ENCODE results near the gene RNF217.
"Not testable (repeated sequence)": the region's sequence is repeated elsewhere in the genome, so short reads cannot be mapped to it uniquely, and the experiment has no call there.

The RNF217 gene

DNA sequence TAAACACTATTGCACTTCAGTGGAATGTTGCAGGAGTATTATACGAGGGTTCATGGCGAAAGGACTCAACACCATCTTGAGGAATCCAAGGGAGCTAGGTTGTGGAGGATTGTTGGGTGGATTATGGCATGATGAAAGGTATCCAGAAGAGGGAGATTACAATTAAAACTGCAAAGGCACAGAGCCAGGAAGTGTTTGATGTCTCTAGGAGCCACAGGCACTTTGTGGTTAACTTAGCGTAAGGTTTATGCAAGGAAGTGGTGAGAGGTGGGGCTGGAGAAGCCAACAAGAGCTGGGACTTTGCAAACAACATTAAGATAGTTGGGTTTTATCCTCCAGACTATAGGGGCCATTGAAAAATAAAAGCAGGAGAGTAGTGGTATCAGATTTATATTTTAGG, 104.7 kb downstream of the RNF217 start:
- no peak overlapping the region for H3K4me3 ChIP-seq (ENCODE audit: low read depth, low read length)
- TF ChIP-seq, protein P1, sequence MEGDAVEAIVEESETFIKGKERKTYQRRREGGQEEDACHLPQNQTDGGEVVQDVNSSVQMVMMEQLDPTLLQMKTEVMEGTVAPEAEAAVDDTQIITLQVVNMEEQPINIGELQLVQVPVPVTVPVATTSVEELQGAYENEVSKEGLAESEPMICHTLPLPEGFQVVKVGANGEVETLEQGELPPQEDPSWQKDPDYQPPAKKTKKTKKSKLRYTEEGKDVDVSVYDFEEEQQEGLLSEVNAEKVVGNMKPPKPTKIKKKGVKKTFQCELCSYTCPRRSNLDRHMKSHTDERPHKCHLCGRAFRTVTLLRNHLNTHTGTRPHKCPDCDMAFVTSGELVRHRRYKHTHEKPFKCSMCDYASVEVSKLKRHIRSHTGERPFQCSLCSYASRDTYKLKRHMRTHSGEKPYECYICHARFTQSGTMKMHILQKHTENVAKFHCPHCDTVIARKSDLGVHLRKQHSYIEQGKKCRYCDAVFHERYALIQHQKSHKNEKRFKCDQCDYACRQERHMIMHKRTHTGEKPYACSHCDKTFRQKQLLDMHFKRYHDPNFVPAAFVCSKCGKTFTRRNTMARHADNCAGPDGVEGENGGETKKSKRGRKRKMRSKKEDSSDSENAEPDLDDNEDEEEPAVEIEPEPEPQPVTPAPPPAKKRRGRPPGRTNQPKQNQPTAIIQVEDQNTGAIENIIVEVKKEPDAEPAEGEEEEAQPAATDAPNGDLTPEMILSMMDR (IDR thresholded peaks at IDR 0.05; ENCODE audit: borderline replicate concordance, insufficient read depth, low read depth, low read length), result no peak

DNA sequence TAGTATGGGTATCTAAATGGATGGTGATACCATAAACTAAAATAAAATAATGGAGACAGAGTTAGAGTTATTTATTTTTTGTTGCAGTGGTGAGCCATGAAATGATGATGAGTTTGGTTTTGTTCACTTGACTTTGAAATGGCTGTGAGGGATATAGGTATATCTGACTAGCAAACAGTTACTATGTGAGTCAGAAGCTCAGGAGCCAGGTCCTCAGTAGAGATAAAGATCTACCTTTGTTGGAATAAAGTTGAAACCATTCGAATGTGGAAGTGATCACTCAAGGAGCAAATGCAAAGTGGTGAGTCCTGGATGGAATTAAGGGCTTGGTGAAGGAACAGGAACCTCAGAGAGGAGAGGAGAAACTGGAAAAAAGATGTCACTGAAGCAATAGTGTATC, 105.3 kb downstream of the RNF217 start:
- TF ChIP-seq, protein P1 (IDR thresholded peaks at IDR 0.05; ENCODE audit: borderline replicate concordance, insufficient read depth, low read depth, low read length), result no peak
- H3K4me3 ChIP-seq (ENCODE audit: low read depth, low read length), result no peak overlapping the region

DNA sequence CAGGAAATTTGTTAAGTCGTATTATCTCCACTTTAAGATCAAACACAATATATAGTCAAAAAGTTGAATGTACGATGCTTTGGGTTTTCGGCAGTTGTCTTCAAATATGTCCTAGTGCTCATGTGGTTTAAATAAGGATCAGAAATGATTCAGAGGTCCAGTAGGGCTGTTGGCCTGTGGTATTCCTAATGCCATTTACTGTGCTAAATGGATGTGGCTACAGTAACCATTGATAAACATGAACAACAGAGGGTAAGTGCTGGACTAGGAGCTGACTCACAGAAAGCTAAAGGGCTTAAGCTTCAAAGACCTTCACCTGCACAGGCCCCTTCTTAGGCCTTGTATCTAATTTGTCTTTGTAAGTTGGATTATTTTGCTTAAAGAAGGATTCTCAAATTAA, 110.8 kb downstream of the RNF217 start:
- TF ChIP-seq, protein P1 (IDR thresholded peaks at IDR 0.05; ENCODE audit: borderline replicate concordance, insufficient read depth, low read depth, low read length), result no peak
- H3K4me3 ChIP-seq (ENCODE audit: low read depth, low read length), result no peak overlapping the region

DNA sequence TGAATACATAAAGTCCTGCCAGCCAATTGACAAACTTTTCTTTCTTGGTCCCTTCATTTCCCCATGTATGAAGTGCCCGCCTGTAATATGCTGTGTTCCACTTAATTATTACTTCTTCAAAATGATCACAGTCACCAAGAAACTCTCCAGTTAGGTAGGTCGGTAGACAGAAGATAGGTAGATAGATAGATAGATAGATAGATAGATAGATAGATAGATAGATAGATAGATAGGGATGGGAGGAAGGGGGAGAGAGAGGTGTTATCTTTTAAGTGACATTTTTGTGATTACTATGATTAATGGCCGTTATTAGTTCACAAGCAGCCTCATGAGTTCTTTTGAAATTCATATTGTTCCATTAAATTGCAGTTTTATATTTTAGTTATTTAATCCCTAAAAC, 111.9 kb downstream of the RNF217 start:
- H3K4me3 ChIP-seq (ENCODE audit: low read depth, low read length), result no peak overlapping the region
- TF ChIP-seq, protein P1 (IDR thresholded peaks at IDR 0.05; ENCODE audit: borderline replicate concordance, insufficient read depth, low read depth, low read length), result no peak

DNA sequence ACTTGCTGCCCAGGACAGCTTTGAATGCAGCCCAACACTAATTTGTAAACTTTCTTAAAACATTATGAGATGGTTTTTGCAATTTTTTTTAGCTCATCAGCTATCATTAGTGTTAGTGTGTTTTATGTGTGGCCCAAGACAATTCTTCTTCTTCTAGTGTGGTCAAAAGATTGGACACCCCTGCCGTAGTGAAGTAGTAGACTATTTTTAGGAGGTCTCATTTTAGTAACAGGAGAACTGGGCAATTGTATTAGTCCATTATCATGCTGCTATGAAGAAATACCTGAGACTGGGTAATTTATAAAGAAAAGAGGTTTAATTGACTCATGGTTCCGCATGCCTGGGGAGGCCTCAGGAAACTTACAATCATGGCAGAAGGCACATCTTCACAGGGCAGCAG, 112.8 kb downstream of the RNF217 start:
- not testable (repeated sequence) for H3K4me3 ChIP-seq (ENCODE audit: low read depth, low read length)

DNA sequence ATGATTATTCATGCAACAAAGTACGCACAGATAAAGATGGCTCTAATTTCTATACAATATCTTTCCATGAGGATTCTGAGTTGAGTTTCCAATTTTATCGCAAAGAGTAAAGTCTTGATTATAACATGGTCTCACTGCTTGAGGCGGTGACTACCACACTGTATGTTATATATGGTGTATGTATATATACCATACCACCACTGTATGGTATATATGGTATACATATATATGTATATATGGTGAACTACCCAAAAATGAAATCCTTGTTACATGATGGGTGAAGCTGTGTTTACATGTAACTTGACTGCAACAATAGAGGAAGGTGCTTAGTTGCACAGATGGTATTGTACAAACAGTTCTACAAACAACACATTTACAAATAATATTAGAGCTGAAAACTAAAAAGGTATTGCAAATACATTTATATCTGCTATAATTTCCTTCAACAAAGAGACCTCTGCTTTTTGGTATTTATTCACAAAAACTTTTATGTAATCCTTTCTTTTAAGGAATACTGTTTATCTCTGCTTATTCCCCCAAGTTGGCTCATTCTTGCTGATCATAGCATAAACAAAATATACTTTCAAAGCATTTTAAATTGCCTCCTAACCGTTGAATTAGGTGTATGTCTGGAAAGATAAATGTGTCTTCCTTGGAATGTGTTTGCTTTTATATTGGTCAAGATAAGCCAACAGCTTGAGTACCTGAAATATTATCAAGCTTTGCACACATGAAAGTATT, 113.7 kb downstream of the RNF217 start:
- no peak overlapping the region for H3K4me3 ChIP-seq (ENCODE audit: low read depth, low read length)
- TF ChIP-seq, protein P1 (IDR thresholded peaks at IDR 0.05; ENCODE audit: borderline replicate concordance, insufficient read depth, low read depth, low read length), result no peak

DNA sequence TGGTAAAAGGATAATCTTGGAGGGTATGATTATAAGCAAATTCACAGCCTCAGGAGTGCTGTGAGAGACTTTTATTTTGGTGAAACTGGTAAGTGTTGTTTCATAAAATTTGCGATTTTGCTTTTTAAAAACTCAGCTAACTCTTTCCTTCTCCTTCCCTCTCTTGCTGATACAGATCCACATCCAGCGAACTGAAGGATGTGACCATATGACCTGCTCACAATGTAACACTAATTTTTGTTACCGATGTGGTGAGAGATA, 114.2 kb downstream of the RNF217 start:
- no peak overlapping the region for H3K4me3 ChIP-seq (ENCODE audit: low read depth, low read length)
- TF ChIP-seq, protein P1 (IDR thresholded peaks at IDR 0.05; ENCODE audit: borderline replicate concordance, insufficient read depth, low read depth, low read length), result no peak

DNA sequence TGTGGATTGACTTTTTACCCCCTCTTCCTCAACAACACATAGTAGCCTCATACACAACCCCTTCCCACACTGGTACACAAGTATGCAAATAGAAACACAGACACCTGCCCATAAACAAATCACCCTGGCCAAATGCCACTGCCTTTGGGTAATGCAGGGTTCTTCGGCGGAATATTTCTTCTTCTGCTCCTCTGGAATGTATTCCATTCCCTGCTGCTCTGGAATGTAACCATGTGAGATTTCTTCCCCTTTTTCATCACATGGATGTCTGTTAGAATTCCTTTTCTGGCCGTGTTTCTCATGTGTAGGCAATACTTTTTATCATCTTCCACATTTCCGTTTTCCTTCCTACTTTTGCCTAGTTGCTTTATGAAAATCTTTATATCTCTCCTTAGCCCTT, 115.2 kb downstream of the RNF217 start:
- no peak overlapping the region for H3K4me3 ChIP-seq (ENCODE audit: low read depth, low read length)
- TF ChIP-seq, protein P1 (IDR thresholded peaks at IDR 0.05; ENCODE audit: borderline replicate concordance, insufficient read depth, low read depth, low read length), result no peak

Measured in GM12875 (cell line).